H1 (cell line): ENCODE results near the gene XYLB. TPM values are rescaled to one million over a fixed set of nuclear protein-coding genes. Genes with fewer than 3 reads are reported as not detected.

ENCODE experiments used
- EGR1 ChIP-seq: IDR thresholded peaks from 2 replicates; pipeline ENCODE4 v1.6.1; 2011; ENCODE audit warnings: low read depth, low read length, borderline replicate concordance
- EP300 ChIP-seq, 2 experiments: IDR thresholded peaks; 1 replicate in 1 of 2; 2 replicates in 1 of 2; pipeline ENCODE4 v1.6.1; 2011 to 2012; ENCODE audit warnings: low read depth in 2 of 2, low read length in 2 of 2, mild to moderate bottlenecking in 2 of 2, borderline replicate concordance in 1 of 2, inconsistent platforms in 1 of 2, moderate library complexity in 1 of 2
- POLR2A ChIP-seq, 2 experiments: IDR thresholded peaks; 1 replicate in 1 of 2; 2 replicates in 1 of 2; pipeline ENCODE4 v1.6.1; 2011; ENCODE audit warnings: low read depth in 2 of 2, low read length in 2 of 2, mild to moderate bottlenecking in 2 of 2; ENCODE audit errors: control extremely low read depth in 1 of 2
- RFX5 ChIP-seq: IDR thresholded peaks from 2 replicates; pipeline ENCODE4 v1.6.1; 2011; ENCODE audit warnings: low read depth, low read length, improper control_type of control experiment, borderline replicate concordance
- SIN3A ChIP-seq, 2 experiments: IDR thresholded peaks in 1 of 2; conservative IDR thresholded peaks in 1 of 2; 2 replicates each; pipeline ENCODE4 v1.6.1; 2011 to 2012; ENCODE audit warnings: low read length in 2 of 2, improper control_type of control experiment in 1 of 2, low read depth in 1 of 2, mild to moderate bottlenecking in 1 of 2
- polyA plus RNA-seq, 7 experiments: library from polyadenylated mRNA; depleted of rRNA in 3 of 7; stranded (reverse) in 5 of 7; unstranded in 2 of 7; fragments of >200 nt in 5 of 7; fragments of 200-250 nt in 2 of 7; gene quantifications; 1 replicate in 5 of 7; 2 replicates in 1 of 7; 4 replicates in 1 of 7; pipeline versions ENCODE4 v1.2.1 to v1.2.3, GENCODE V29; 2011 to 2013; ENCODE audit warnings: missing spikeins in 2 of 7, mixed read lengths in 2 of 7
- total RNA-seq: library from RNA; stranded (reverse); fragmentation: NEBNext Ultra II Directional; extraction: Animal tissue kit (Norgen Biotek cat#: 25700); gene quantifications from 2 replicates; pipeline ENCODE4 v1.2.1, GENCODE V29; 2021

Gene XYLB
- total and polyA plus RNA-seq, 2 of the 8 experiments (the other 6 are each of a cell fraction or from before 2014, with no cell fraction given) = 1.7 to 5.5 TPM

GRCh38 chr3:38345879-38346586, 552 bp upstream of the XYLB start (continued):
- TF ChIP-seq EGR1 (no peak), SIN3A (conservative IDR thresholded peaks at IDR 0.05 in 1 of 2, IDR thresholded peaks at IDR 0.05 in 1 of 2; ENCODE audit: low read depth in 1 of 2, low read length in 2 of 2) (no peak), POLR2A (IDR thresholded peaks at IDR 0.05; ENCODE audit: control extremely low read depth in 1 of 2, low read depth in 2 of 2, low read length in 2 of 2) (no peak), EP300 (IDR thresholded peaks at IDR 0.05; ENCODE audit: borderline replicate concordance in 1 of 2, low read depth in 2 of 2, low read length in 2 of 2) (no peak), RFX5 (no peak)
